Activated T-helper 1 cell treated with anti-CD3 and anti-CD28 coated beads, Interleukin-12 subunit alpha, Interleukin-12 subunit beta, Interleukin-2, Interleukin-4 antibody, amounts not matched to agents 30 ng/mL and 10 ng/mL and 1 ng/mL, durations not matched to agents 14 hours and 24 hours and 36 hours (primary cell): ENCODE measurements around the gene ARHGAP15. TPM values are rescaled to one million over a fixed set of nuclear protein-coding genes. Genes with fewer than 3 reads are reported as not detected.

Experiments
- DNase-seq: peaks from one replicate; pipeline ENCODE4 v3.0.0; 2021; ENCODE audit warnings: low spot score
- H3K27ac Mint-ChIP-seq: one replicate; pipeline ENCODE4 v1.8.0; 2021; ENCODE audit warnings: mild to moderate bottlenecking, mixed read lengths
- H3K27me3 Mint-ChIP-seq: one replicate; pipeline ENCODE4 v1.8.0; 2022; ENCODE audit warnings: mild to moderate bottlenecking, moderate library complexity, mixed read lengths; ENCODE audit not compliant: insufficient read depth
- H3K36me3 Mint-ChIP-seq: one replicate; pipeline ENCODE4 v1.8.0; 2021; ENCODE audit warnings: low read depth, mixed read lengths
- H3K4me1 Mint-ChIP-seq: one replicate; pipeline ENCODE4 v1.8.0; 2021; ENCODE audit warnings: low read depth, mixed read lengths
- H3K4me3 Mint-ChIP-seq: one replicate; pipeline ENCODE4 v1.8.0; 2021; ENCODE audit warnings: mild to moderate bottlenecking, moderate library complexity, mixed read lengths
- H3K9me3 Mint-ChIP-seq: one replicate; pipeline ENCODE4 v1.8.0; 2021; ENCODE audit warnings: mixed read lengths
- intact Hi-C: fragments of 100-400 bp; cut with micrococcal nuclease; formaldehyde crosslinking; loops from one replicate; pipeline ENCODE4 v1.15.1; 2024
- total RNA-seq: library from RNA; stranded (reverse); gene quantifications from 2 replicates; pipeline ENCODE4 v1.2.3, GENCODE V29; 2022

Gene ARHGAP15
- total RNA-seq, 1 donor from 2014 or later, result 65.3 TPM

GRCh38 chr2:143148011-143148410 is 18.8 kb downstream of the ARHGAP15 start:
- Mint-ChIP-seq H3K27me3 (no peaks in the 10 kb centered on the region), H3K4me1 (peaks cover 94% of the 10 kb centered on the region), H3K9me3 (no peaks in the 10 kb centered on the region), H3K36me3 (peaks cover 30% of the 10 kb centered on the region), H3K27ac (peak overlapping the region; percentile 64), H3K4me3 (no peak overlapping the region)
- intact Hi-C loops, result loop anchor here (1.0 kb wide), 1 partner anchor 8 kb away; no protein-coding TSS in a partner anchor
- no peak for DNase-seq

GRCh38 chr2:143148757-143149156 is 19.5 kb downstream of the ARHGAP15 start:
- H3K36me3 Mint-ChIP-seq, result peaks cover 27% of the 10 kb centered on the region

GRCh38 chr2:143150287-143150686 is 21.1 kb downstream of the ARHGAP15 start:
- Mint-ChIP-seq H3K4me3 (peak overlapping the region; percentile 32), H3K27me3 (no peaks in the 10 kb centered on the region), H3K36me3 (peaks cover 27% of the 10 kb centered on the region), H3K9me3 (no peaks in the 10 kb centered on the region), H3K27ac (peak overlapping the region; percentile 80), H3K4me1 (peaks cover 88% of the 10 kb centered on the region)
- intact Hi-C loops, result loop anchor here (1.0 kb wide), 1 partner anchor 21 kb away; the partner anchor contains the start of gene ARHGAP15
- DNase-seq, result no peak

More at GRCh38 chr2:143148757-143149156, 19.5 kb downstream of the ARHGAP15 start:
- intact Hi-C loops, result loop anchor here (1.0 kb wide), 1 partner anchor 8 kb away; no protein-coding TSS in a partner anchor
- no peak for DNase-seq
- Mint-ChIP-seq H3K4me1 (peaks cover 92% of the 10 kb centered on the region), H3K27me3 (no peaks in the 10 kb centered on the region), H3K4me3 (peak overlapping the region; percentile 31), H3K9me3 (no peaks in the 10 kb centered on the region), H3K27ac (peak overlapping the region; percentile 70)

- no peak for DNase-seq
- intact Hi-C loops, result no loop called here
- H3K27ac Mint-ChIP-seq, result peak overlapping the region; percentile 77
- peaks cover 31% of the 10 kb centered on the region for H3K36me3 Mint-ChIP-seq
- H3K4me3 Mint-ChIP-seq, result peak overlapping the region; percentile 54
- H3K27me3 Mint-ChIP-seq, result no peaks in the 10 kb centered on the region
- no peaks in the 10 kb centered on the region for H3K9me3 Mint-ChIP-seq
- H3K4me1 Mint-ChIP-seq, result peaks cover 89% of the 10 kb centered on the region
Measured at GRCh38 chr2:143151111-143151752, 22.0 kb downstream of the ARHGAP15 start.

- H3K9me3 Mint-ChIP-seq, result no peaks in the 10 kb centered on the region
- H3K36me3 Mint-ChIP-seq, result peaks cover 33% of the 10 kb centered on the region
- no peaks in the 10 kb centered on the region for H3K27me3 Mint-ChIP-seq
- peaks cover 83% of the 10 kb centered on the region for H3K4me1 Mint-ChIP-seq
- H3K4me3 Mint-ChIP-seq, result peak overlapping the region; percentile 50
- no peak for DNase-seq
- peak overlapping the region; percentile 77 for H3K27ac Mint-ChIP-seq
- intact Hi-C loops, result loop anchor here (2.0 kb wide), 1 partner anchor 41 kb away; no protein-coding TSS in a partner anchor
Measured at GRCh38 chr2:143152219-143152618, 23.0 kb downstream of the ARHGAP15 start.

GRCh38 chr2:143152637-143153036 is 23.4 kb downstream of the ARHGAP15 start:
- no peaks in the 10 kb centered on the region for H3K9me3 Mint-ChIP-seq
- intact Hi-C loops, result loop anchor here (2.0 kb wide), 1 partner anchor 42 kb away; no protein-coding TSS in a partner anchor
- H3K4me1 Mint-ChIP-seq, result peaks cover 83% of the 10 kb centered on the region
- peak overlapping the region; percentile 77 for H3K27ac Mint-ChIP-seq
- peak overlapping the region; percentile 50 for H3K4me3 Mint-ChIP-seq
- no peak for DNase-seq
- H3K27me3 Mint-ChIP-seq, result no peaks in the 10 kb centered on the region
- H3K36me3 Mint-ChIP-seq, result peaks cover 36% of the 10 kb centered on the region

- Mint-ChIP-seq H3K27ac (peak overlapping the region; percentile 53), H3K4me1 (peaks cover 80% of the 10 kb centered on the region), H3K36me3 (peaks cover 33% of the 10 kb centered on the region), H3K27me3 (no peaks in the 10 kb centered on the region), H3K4me3 (no peak overlapping the region), H3K9me3 (no peaks in the 10 kb centered on the region)
- intact Hi-C loops, result no loop called here
- no peak for DNase-seq
Measured at GRCh38 chr2:143155661-143156060, 26.4 kb downstream of the ARHGAP15 start.

- peaks cover 80% of the 10 kb centered on the region for H3K4me1 Mint-ChIP-seq
- no peaks in the 10 kb centered on the region for H3K9me3 Mint-ChIP-seq
- no peak overlapping the region for H3K4me3 Mint-ChIP-seq
- no peak for DNase-seq
- no peak overlapping the region for H3K27ac Mint-ChIP-seq
- intact Hi-C loops, result no loop called here
- H3K27me3 Mint-ChIP-seq, result no peaks in the 10 kb centered on the region
- peaks cover 33% of the 10 kb centered on the region for H3K36me3 Mint-ChIP-seq
Measured at GRCh38 chr2:143157001-143157400, 27.8 kb downstream of the ARHGAP15 start.

GRCh38 chr2:143157418-143157817 is 28.2 kb downstream of the ARHGAP15 start:
- peaks cover 33% of the 10 kb centered on the region for H3K36me3 Mint-ChIP-seq
- H3K4me3 Mint-ChIP-seq, result no peak overlapping the region
- DNase-seq, result no peak
- no peaks in the 10 kb centered on the region for H3K27me3 Mint-ChIP-seq
- peak overlapping the region; percentile 51 for H3K27ac Mint-ChIP-seq
- H3K4me1 Mint-ChIP-seq, result peaks cover 80% of the 10 kb centered on the region
- intact Hi-C loops, result no loop called here
- H3K9me3 Mint-ChIP-seq, result no peaks in the 10 kb centered on the region

- Mint-ChIP-seq H3K4me3 (no peak overlapping the region), H3K4me1 (peaks cover 79% of the 10 kb centered on the region), H3K36me3 (peaks cover 31% of the 10 kb centered on the region), H3K27ac (no peak overlapping the region), H3K9me3 (no peaks in the 10 kb centered on the region), H3K27me3 (no peaks in the 10 kb centered on the region)
- intact Hi-C loops, result loop anchor here (2.0 kb wide), 1 partner anchor 17 kb away; no protein-coding TSS in a partner anchor
- DNase-seq, result no peak
Measured at GRCh38 chr2:143158098-143158497, 28.9 kb downstream of the ARHGAP15 start.

- DNase-seq, result no peak
- no peaks in the 10 kb centered on the region for H3K9me3 Mint-ChIP-seq
- H3K4me1 Mint-ChIP-seq, result peaks cover 83% of the 10 kb centered on the region
- no peak overlapping the region for H3K4me3 Mint-ChIP-seq
- intact Hi-C loops, result loop anchor here (2.0 kb wide), 1 partner anchor 16 kb away; no protein-coding TSS in a partner anchor
- no peaks in the 10 kb centered on the region for H3K27me3 Mint-ChIP-seq
- H3K36me3 Mint-ChIP-seq, result peaks cover 33% of the 10 kb centered on the region
- H3K27ac Mint-ChIP-seq, result peak overlapping the region; percentile 31
Measured at GRCh38 chr2:143158551-143159485, 29.6 kb downstream of the ARHGAP15 start.

- DNase-seq, result no peak
- H3K27ac Mint-ChIP-seq, result no peak overlapping the region
- no peaks in the 10 kb centered on the region for H3K27me3 Mint-ChIP-seq
- peaks cover 83% of the 10 kb centered on the region for H3K4me1 Mint-ChIP-seq
- peaks cover 34% of the 10 kb centered on the region for H3K36me3 Mint-ChIP-seq
- no peaks in the 10 kb centered on the region for H3K9me3 Mint-ChIP-seq
- no peak overlapping the region for H3K4me3 Mint-ChIP-seq
- intact Hi-C loops, result loop anchor here (2.0 kb wide), 1 partner anchor 15 kb away; no protein-coding TSS in a partner anchor
Measured at GRCh38 chr2:143159486-143159840, 30.2 kb downstream of the ARHGAP15 start.
